Panc1 (cell line): ENCODE measurements around the gene ELP2. TPM values are rescaled to one million over a fixed set of nuclear protein-coding genes. Genes with fewer than 3 reads are reported as not detected.

Experiments used
- ATAC-seq: fragments of 200-7000 bp; cut with Tn5 transposase; 2 replicates; pipeline ENCODE4 v1.9.1; 2020; ENCODE audit warnings: mild to moderate bottlenecking, moderate library complexity
- BruUV-seq: library from RNA; stranded (reverse); fragments of 400-500 nt; replicated peaks from 2 replicates; lab custom pipeline; 2021; lab: Mats Ljungman, UMichigan
- CTCF ChIA-PET: fragments of 300-600 bp; sonication (Branson Sonifier 250); formaldehyde crosslinking; loops from one replicate; lab custom pipeline; 2022; ENCODE audit warnings: antibody characterized with exemption; lab: Charles Lee
- POLR2A ChIA-PET: fragments of 300-600 bp; sonication (Branson Sonifier 250); formaldehyde crosslinking; loops from one replicate; lab custom pipeline; 2022; ENCODE audit warnings: antibody characterized with exemption; lab: Charles Lee
- DNase-seq: peaks from one replicate; pipeline ENCODE4 v3.0.0-alpha.2; 2010; ENCODE audit warnings: low read depth, low spot score
- H3K27ac ChIP-seq: 2 replicates; pipeline ENCODE4 v1.5.1; 2011; ENCODE audit warnings: mild to moderate bottlenecking, low read length, inconsistent platforms
- H3K27me3 ChIP-seq: fragments of 200-500 bp; sonication (Bioruptor generic); 2 replicates; pipeline ENCODE4 v1.6.0; 2014; ENCODE audit warnings: low read length, inconsistent platforms; ENCODE audit not compliant: control insufficient read depth, insufficient read depth
- H3K36me3 ChIP-seq: fragments of 200-500 bp; sonication (Bioruptor generic); 2 replicates; pipeline ENCODE4 v1.5.1; 2014; ENCODE audit warnings: inconsistent platforms, mild to moderate bottlenecking, low read length, moderate library complexity; ENCODE audit not compliant: control insufficient read depth, insufficient read depth
- H3K4me1 ChIP-seq: 2 replicates; pipeline ENCODE4 v1.5.1; 2011; ENCODE audit warnings: inconsistent platforms, mild to moderate bottlenecking, low read length, moderate library complexity; ENCODE audit not compliant: control insufficient read depth, insufficient read depth
- H3K4me3 ChIP-seq, 2 experiments: 2 replicates each; pipeline ENCODE4 v1.5.1; 2011 to 2012; ENCODE audit warnings: low read depth in 2 of 2, low read length in 2 of 2, mild to moderate bottlenecking in 2 of 2, inconsistent platforms in 1 of 2, moderate library complexity in 1 of 2
- H3K9me3 ChIP-seq: fragments of 200-500 bp; sonication (Bioruptor generic); 2 replicates; pipeline ENCODE4 v1.5.1; 2014; ENCODE audit warnings: low read depth, mild to moderate bottlenecking, inconsistent platforms, low read length, moderate library complexity; ENCODE audit not compliant: control insufficient read depth, insufficient read depth
- POLR2AphosphoS5 ChIP-seq: IDR thresholded peaks from 2 replicates; pipeline ENCODE4 v1.6.1; 2012; ENCODE audit warnings: mild to moderate bottlenecking, low read depth, low read length, moderate library complexity
- SIN3A ChIP-seq: IDR thresholded peaks from 2 replicates; pipeline ENCODE4 v1.6.1; 2012; ENCODE audit warnings: low read depth, mild to moderate bottlenecking, low read length, moderate library complexity, borderline replicate concordance; ENCODE audit not compliant: insufficient read depth
- TCF7L2 ChIP-seq: IDR thresholded peaks from 2 replicates; pipeline ENCODE4 v1.6.1; 2011; ENCODE audit warnings: mild to moderate bottlenecking, low read depth, low read length, inconsistent platforms
- in situ Hi-C: cut with HindIII; loops from 2 replicates; pipeline ENCODE4 v1.10.0; 2016; ENCODE audit warnings: low sequenced_read_pairs, low pct_unique_long_range_greater_than_20kb
- intact Hi-C: fragments of 100-400 bp; cut with micrococcal nuclease; formaldehyde crosslinking; loops from one replicate; pipeline ENCODE4 v1.10.0; 2022; ENCODE audit not compliant: unreplicated experiment
- total RNA-seq: library from RNA; stranded (reverse); gene quantifications from one replicate; pipeline ENCODE4 v1.2.1, GENCODE V29; 2021; ENCODE audit not compliant: unreplicated experiment
- TF ChIP-seq, protein P1 (sequence below), 2 experiments: IDR thresholded peaks; 2 replicates each; pipeline ENCODE4 v1.6.1; 2011 to 2012; ENCODE audit warnings: low read depth in 2 of 2, control low read depth in 1 of 2, low read length in 1 of 2, mild to moderate bottlenecking in 1 of 2, moderate library complexity in 1 of 2; ENCODE audit not compliant: insufficient read depth in 1 of 2
- TF ChIP-seq, protein P2 (sequence below): fragments of 450-650 bp; IDR thresholded peaks from 2 replicates; pipeline ENCODE4 v1.5.1; 2017; ENCODE audit warnings: mild to moderate bottlenecking

Gene ELP2
- total RNA-seq, 1 experiment from 2014 or later = 48.8 TPM

DNA sequence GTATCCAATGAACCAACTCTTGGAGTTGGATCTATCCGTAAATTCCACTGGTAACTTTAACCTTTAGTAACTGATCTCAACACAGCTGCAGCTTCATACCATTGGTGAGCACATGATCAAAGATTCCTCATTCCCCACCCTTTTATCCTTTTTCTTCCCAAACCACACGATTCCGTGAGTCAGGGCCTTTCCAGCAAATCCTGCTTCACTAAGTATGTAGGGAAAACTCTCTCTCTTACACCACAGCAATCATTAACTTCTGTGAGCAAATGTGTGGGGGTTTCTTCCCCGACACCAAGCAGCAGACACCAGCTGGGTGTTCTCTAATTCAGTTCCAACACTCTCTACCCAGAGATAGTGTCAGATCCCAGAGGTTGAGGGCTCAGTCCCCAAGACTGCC, 23.5 kb downstream of the ELP2 start:
- H3K36me3 ChIP-seq = peaks cover 2% of the 10 kb centered on the region
- POLR2A ChIA-PET = no interaction called here
- BruUV-seq = no TSS peak
- intact Hi-C loops (no loop called here), in situ Hi-C loops (no loop called here)
- TF ChIP-seq TCF7L2 (no peak), SIN3A (no peak), POLR2AphosphoS5 (no peak)
- TF ChIP-seq, protein P1, sequence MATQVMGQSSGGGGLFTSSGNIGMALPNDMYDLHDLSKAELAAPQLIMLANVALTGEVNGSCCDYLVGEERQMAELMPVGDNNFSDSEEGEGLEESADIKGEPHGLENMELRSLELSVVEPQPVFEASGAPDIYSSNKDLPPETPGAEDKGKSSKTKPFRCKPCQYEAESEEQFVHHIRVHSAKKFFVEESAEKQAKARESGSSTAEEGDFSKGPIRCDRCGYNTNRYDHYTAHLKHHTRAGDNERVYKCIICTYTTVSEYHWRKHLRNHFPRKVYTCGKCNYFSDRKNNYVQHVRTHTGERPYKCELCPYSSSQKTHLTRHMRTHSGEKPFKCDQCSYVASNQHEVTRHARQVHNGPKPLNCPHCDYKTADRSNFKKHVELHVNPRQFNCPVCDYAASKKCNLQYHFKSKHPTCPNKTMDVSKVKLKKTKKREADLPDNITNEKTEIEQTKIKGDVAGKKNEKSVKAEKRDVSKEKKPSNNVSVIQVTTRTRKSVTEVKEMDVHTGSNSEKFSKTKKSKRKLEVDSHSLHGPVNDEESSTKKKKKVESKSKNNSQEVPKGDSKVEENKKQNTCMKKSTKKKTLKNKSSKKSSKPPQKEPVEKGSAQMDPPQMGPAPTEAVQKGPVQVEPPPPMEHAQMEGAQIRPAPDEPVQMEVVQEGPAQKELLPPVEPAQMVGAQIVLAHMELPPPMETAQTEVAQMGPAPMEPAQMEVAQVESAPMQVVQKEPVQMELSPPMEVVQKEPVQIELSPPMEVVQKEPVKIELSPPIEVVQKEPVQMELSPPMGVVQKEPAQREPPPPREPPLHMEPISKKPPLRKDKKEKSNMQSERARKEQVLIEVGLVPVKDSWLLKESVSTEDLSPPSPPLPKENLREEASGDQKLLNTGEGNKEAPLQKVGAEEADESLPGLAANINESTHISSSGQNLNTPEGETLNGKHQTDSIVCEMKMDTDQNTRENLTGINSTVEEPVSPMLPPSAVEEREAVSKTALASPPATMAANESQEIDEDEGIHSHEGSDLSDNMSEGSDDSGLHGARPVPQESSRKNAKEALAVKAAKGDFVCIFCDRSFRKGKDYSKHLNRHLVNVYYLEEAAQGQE (IDR thresholded peaks at IDR 0.05; ENCODE audit: insufficient read depth in 1 of 2, low read depth in 2 of 2, low read length in 1 of 2) = no peak
- TF ChIP-seq, protein P2, sequence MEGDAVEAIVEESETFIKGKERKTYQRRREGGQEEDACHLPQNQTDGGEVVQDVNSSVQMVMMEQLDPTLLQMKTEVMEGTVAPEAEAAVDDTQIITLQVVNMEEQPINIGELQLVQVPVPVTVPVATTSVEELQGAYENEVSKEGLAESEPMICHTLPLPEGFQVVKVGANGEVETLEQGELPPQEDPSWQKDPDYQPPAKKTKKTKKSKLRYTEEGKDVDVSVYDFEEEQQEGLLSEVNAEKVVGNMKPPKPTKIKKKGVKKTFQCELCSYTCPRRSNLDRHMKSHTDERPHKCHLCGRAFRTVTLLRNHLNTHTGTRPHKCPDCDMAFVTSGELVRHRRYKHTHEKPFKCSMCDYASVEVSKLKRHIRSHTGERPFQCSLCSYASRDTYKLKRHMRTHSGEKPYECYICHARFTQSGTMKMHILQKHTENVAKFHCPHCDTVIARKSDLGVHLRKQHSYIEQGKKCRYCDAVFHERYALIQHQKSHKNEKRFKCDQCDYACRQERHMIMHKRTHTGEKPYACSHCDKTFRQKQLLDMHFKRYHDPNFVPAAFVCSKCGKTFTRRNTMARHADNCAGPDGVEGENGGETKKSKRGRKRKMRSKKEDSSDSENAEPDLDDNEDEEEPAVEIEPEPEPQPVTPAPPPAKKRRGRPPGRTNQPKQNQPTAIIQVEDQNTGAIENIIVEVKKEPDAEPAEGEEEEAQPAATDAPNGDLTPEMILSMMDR = no peak
- H3K4me3 ChIP-seq = no peak overlapping the region
- ATAC-seq = no peak
- H3K27me3 ChIP-seq = no peaks in the 10 kb centered on the region
- no peaks in the 10 kb centered on the region for H3K4me1 ChIP-seq
- CTCF ChIA-PET = no interaction called here
- H3K9me3 ChIP-seq = no peaks in the 10 kb centered on the region
- no peak overlapping the region for H3K27ac ChIP-seq
- DNase-seq = no peak

DNA sequence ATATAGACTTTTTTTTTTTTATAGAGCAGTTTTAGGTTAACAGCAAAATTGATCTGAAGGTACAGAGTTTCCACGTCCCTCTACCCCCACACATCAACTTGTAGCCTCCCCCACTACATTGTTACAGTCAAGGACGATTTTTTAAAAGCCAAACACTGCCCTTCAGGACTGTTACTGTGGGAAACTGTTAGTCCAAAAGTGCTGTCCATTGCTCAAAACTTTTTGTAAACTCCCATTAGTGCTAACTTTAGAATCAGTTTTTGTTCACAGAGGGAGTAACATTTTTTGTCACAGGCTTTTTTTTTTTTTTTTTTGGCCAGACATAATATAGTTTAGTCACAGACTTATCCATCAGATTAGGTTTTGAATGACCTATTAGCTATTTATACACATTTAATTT, 24.1 kb downstream of the ELP2 start:
- POLR2A ChIA-PET = no interaction called here
- ATAC-seq = no peak
- no peaks in the 10 kb centered on the region for H3K27me3 ChIP-seq
- no peaks in the 10 kb centered on the region for H3K9me3 ChIP-seq
- DNase-seq = no peak
- H3K4me3 ChIP-seq = no peak overlapping the region
- no peaks in the 10 kb centered on the region for H3K4me1 ChIP-seq
- intact Hi-C loops = no loop called here
- CTCF ChIA-PET = no interaction called here
- no TSS peak for BruUV-seq
- in situ Hi-C loops = no loop called here
- peaks cover 2% of the 10 kb centered on the region for H3K36me3 ChIP-seq
- TF ChIP-seq POLR2AphosphoS5 = no peak
- TF ChIP-seq TCF7L2 = no peak
- no peak for TF ChIP-seq SIN3A
- TF ChIP-seq, protein P1 (IDR thresholded peaks at IDR 0.05; ENCODE audit: insufficient read depth in 1 of 2, low read depth in 2 of 2, low read length in 1 of 2) = no peak
- TF ChIP-seq, protein P2 = no peak
- H3K27ac ChIP-seq = no peak overlapping the region
